CD4-positive, alpha-beta T cell (primary cell): ENCODE measurements around the gene VPS13D. TPM values are rescaled to one million over a fixed set of nuclear protein-coding genes. Genes with fewer than 3 reads are reported as not detected.

ENCODE experiments used
- ATAC-seq: fragments of 200-7000 bp; cut with Tn5 transposase; one replicate; pipeline ENCODE4 v1.10.0; 2022; ENCODE audit warnings: mild to moderate bottlenecking; ENCODE audit not compliant: poor library complexity
- CTCF ChIA-PET: fragments of 350-600 bp; sonication (Branson Sonifier 250); formaldehyde crosslinking; loops from one replicate; lab custom pipeline; 2021; ENCODE audit warnings: antibody characterized with exemption, inconsistent platforms; lab: Charles Lee
- POLR2A ChIA-PET: fragments of 350-600 bp; sonication (Branson Sonifier 250); formaldehyde crosslinking; loops from one replicate; lab custom pipeline; 2021; ENCODE audit warnings: antibody characterized with exemption, inconsistent platforms; lab: Charles Lee
- DNase-seq, 14 experiments: peaks; one replicate each; pipeline ENCODE4 v3.0.0-alpha.2; 2013 to 2020; ENCODE audit warnings: mixed read lengths in 2 of 14
- H3K27ac ChIP-seq, 2 donors: one replicate each; pipeline versions ENCODE4 v1.5.1 to v1.7.0; 2013; ENCODE audit warnings: low read length in 2 of 2, low read depth in 1 of 2, mild to moderate bottlenecking in 1 of 2
- H3K27me3 ChIP-seq, 2 experiments: 1 replicate in 1 of 2; 2 replicates in 1 of 2; pipeline versions ENCODE4 v1.6.1 to v1.7.0; 2013; ENCODE audit warnings: low read length in 2 of 2, control low read depth in 1 of 2, mild to moderate bottlenecking in 1 of 2, moderate library complexity in 1 of 2; ENCODE audit not compliant: insufficient read depth in 2 of 2, control insufficient read depth in 1 of 2
- H3K36me3 ChIP-seq: one replicate; pipeline ENCODE4 v1.6.1; 2013; ENCODE audit warnings: low read length, control low read depth; ENCODE audit not compliant: insufficient read depth
- H3K4me1 ChIP-seq: one replicate; pipeline ENCODE4 v1.6.1; 2013; ENCODE audit warnings: low read length, control low read depth; ENCODE audit not compliant: insufficient read depth
- H3K4me3 ChIP-seq: one replicate; pipeline ENCODE4 v1.5.1; 2013; ENCODE audit warnings: mild to moderate bottlenecking, low read length, moderate library complexity
- H3K9me3 ChIP-seq, 2 experiments: 1 replicate in 1 of 2; 2 replicates in 1 of 2; pipeline versions ENCODE4 v1.6.1 to v1.7.0; 2013; ENCODE audit warnings: low read length in 2 of 2, mild to moderate bottlenecking in 2 of 2, control low read depth in 1 of 2, moderate library complexity in 1 of 2; ENCODE audit not compliant: control insufficient read depth in 1 of 2, insufficient read depth in 1 of 2
- H3K27ac Mint-ChIP-seq: one replicate; pipeline ENCODE4 v1.8.0; 2020; ENCODE audit warnings: mixed read lengths
- H3K27me3 Mint-ChIP-seq: one replicate; pipeline ENCODE4 v1.8.0; 2021; ENCODE audit warnings: mixed read lengths
- H3K36me3 Mint-ChIP-seq: one replicate; pipeline ENCODE4 v1.8.0; 2021; ENCODE audit warnings: low read depth, mixed read lengths
- H3K4me1 Mint-ChIP-seq: one replicate; pipeline ENCODE4 v1.8.0; 2021; ENCODE audit warnings: low read depth, mixed read lengths
- H3K4me3 Mint-ChIP-seq: one replicate; pipeline ENCODE4 v1.8.0; 2020; ENCODE audit warnings: mild to moderate bottlenecking, mixed read lengths
- H3K9me3 Mint-ChIP-seq: one replicate; pipeline ENCODE4 v1.8.0; 2020; ENCODE audit warnings: mixed read lengths
- intact Hi-C, 2 experiments: fragments of 100-400 bp; cut with DNase I in 1 of 2; cut with micrococcal nuclease in 1 of 2; formaldehyde crosslinking; loops; one replicate each; pipeline versions ENCODE4 v1.15.1 to v1.9.0; 2023 to 2025; cut with DNase I, micrococcal nuclease
- total RNA-seq, 174 experiments: library from RNA in 2 of 174; stranded (reverse) in 2 of 174; gene quantifications; one replicate each; pipeline ENCODE4 v1.2.3 and lab custom pipeline; 2021 to 2026
- TF ChIP-seq, protein P1 (sequence below): fragments of 200-600 bp; IDR thresholded peaks from one replicate; pipeline ENCODE4 v1.8.0; 2022; ENCODE audit warnings: antibody characterized with exemption, mild to moderate bottlenecking

Gene VPS13D
- total RNA-seq, 2 experiments from 2014 or later: 63.0 to 67.3 TPM

DNA sequence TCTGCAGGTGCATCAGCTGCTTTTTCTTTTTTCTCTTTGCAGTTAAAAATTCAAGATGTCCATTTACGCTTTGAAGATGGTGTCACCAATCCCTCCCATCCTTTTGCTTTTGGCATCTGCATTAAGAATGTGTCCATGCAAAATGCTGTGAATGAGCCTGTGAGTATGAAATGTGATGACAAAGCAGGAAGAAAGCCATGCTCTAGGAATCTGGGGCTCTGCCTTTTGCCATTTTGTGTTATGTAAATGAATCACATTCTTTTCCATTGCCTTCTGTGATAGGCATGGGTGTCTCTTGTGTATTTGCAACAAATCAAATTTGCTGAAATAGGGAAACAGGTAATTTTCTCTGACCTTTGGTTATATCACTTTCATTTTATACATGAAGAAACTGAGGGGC, 19.4 kb downstream of the VPS13D start:
- CTCF ChIA-PET: interaction anchor here (1.6 kb wide), 1 partner anchor 26 kb away, joined by 4 read pairs; no protein-coding TSS in a partner anchor
- peaks cover 85% of the 10 kb centered on the region for H3K36me3 Mint-ChIP-seq

DNA sequence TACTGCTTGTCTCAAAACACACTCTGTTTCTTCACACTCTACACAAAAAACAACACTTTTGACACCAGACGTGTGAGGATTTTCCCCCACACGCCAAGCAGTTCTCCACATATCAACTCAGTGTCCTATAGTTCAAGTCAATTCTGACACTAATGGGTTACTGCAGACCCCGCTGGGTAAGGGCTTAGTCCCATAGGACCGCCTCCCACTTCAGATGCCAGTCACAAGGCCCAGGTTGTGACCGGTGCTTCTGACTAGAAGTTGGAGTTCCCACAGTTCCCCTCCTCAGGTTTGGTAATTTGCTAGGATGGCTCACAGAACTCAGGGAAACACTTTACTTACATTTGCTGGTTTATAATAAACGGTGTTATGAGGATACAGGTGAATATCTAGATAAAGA, 19.9 kb downstream of the VPS13D start:
- POLR2A ChIA-PET: no interaction called here

More for the DNA sequence above, 19.4 kb downstream of the VPS13D start:
- ATAC-seq: no peak
- Mint-ChIP-seq H3K27ac (no peak overlapping the region), H3K27me3 (no peaks in the 10 kb centered on the region), H3K4me3 (no peak overlapping the region), H3K9me3 (no peaks in the 10 kb centered on the region), H3K4me1 (peaks cover 8% of the 10 kb centered on the region)
- H3K36me3 ChIP-seq: peaks cover 71% of the 10 kb centered on the region
- no peaks in the 10 kb centered on the region for H3K4me1 ChIP-seq
- H3K4me3 ChIP-seq: no peak overlapping the region
- no peak for DNase-seq
- no peaks in the 10 kb centered on the region for H3K9me3 ChIP-seq
- TF ChIP-seq, protein P1, sequence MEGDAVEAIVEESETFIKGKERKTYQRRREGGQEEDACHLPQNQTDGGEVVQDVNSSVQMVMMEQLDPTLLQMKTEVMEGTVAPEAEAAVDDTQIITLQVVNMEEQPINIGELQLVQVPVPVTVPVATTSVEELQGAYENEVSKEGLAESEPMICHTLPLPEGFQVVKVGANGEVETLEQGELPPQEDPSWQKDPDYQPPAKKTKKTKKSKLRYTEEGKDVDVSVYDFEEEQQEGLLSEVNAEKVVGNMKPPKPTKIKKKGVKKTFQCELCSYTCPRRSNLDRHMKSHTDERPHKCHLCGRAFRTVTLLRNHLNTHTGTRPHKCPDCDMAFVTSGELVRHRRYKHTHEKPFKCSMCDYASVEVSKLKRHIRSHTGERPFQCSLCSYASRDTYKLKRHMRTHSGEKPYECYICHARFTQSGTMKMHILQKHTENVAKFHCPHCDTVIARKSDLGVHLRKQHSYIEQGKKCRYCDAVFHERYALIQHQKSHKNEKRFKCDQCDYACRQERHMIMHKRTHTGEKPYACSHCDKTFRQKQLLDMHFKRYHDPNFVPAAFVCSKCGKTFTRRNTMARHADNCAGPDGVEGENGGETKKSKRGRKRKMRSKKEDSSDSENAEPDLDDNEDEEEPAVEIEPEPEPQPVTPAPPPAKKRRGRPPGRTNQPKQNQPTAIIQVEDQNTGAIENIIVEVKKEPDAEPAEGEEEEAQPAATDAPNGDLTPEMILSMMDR: no peak
- H3K27me3 ChIP-seq: no peaks in the 10 kb centered on the region
- intact Hi-C loops: no loop called here
- POLR2A ChIA-PET: no interaction called here
- H3K27ac ChIP-seq: no peak overlapping the region

GRCh38 chr1:12251442-12251841, 21.6 kb downstream of the VPS13D start:
- no peaks in the 10 kb centered on the region for H3K4me1 Mint-ChIP-seq
- DNase-seq (no peak), ATAC-seq (no peak)
- TF ChIP-seq, protein P1: no peak
- no peaks in the 10 kb centered on the region for H3K9me3 Mint-ChIP-seq
- Histone ChIP-seq H3K36me3 (peaks cover 63% of the 10 kb centered on the region), H3K27me3 (no peaks in the 10 kb centered on the region), H3K27ac (no peak overlapping the region), H3K4me1 (no peaks in the 10 kb centered on the region), H3K4me3 (no peak overlapping the region), H3K9me3 (no peaks in the 10 kb centered on the region)
- H3K4me3 Mint-ChIP-seq: no peak overlapping the region
- H3K36me3 Mint-ChIP-seq: peaks cover 79% of the 10 kb centered on the region
- CTCF ChIA-PET: no interaction called here
- POLR2A ChIA-PET: no interaction called here
- no peak overlapping the region for H3K27ac Mint-ChIP-seq
- intact Hi-C loops: no loop called here
- no peaks in the 10 kb centered on the region for H3K27me3 Mint-ChIP-seq

More for the DNA sequence above, 19.9 kb downstream of the VPS13D start:
- Mint-ChIP-seq H3K9me3 (no peaks in the 10 kb centered on the region), H3K4me1 (peaks cover 2% of the 10 kb centered on the region), H3K27ac (no peak overlapping the region), H3K36me3 (peaks cover 81% of the 10 kb centered on the region), H3K4me3 (no peak overlapping the region), H3K27me3 (no peaks in the 10 kb centered on the region)
- Histone ChIP-seq H3K4me3 (no peak overlapping the region), H3K4me1 (no peaks in the 10 kb centered on the region), H3K36me3 (peaks cover 69% of the 10 kb centered on the region), H3K9me3 (no peaks in the 10 kb centered on the region), H3K27ac (no peak overlapping the region), H3K27me3 (no peaks in the 10 kb centered on the region)
- intact Hi-C loops: no loop called here
- CTCF ChIA-PET: no interaction called here
- no peak for ATAC-seq
- TF ChIP-seq, protein P1: no peak
- DNase-seq: no peak
